GM23338 (cell line): ENCODE data around the gene PSORS1C1. TPM values are rescaled to one million over a fixed set of nuclear protein-coding genes. Genes with fewer than 3 reads are reported as not detected.

Experiments
- ATAC-seq: fragments of 200-7000 bp; cut with Tn5 transposase; 3 replicates; pipeline ENCODE4 v1.9.1; 2020
- DNase-seq: peaks from one replicate; pipeline ENCODE4 v3.0.0-alpha.2; 2015; ENCODE audit warnings: low spot score
- H2AFZ ChIP-seq: fragments of 200-600 bp; sonication (generic); 2 replicates; pipeline ENCODE4 v1.8.0; 2016; ENCODE audit warnings: antibody characterized with exemption, mild to moderate bottlenecking, moderate library complexity
- H3F3A ChIP-seq: fragments of 200-600 bp; sonication (generic); replicated peaks from 2 replicates; pipeline ENCODE4 v1.8.0; 2017; ENCODE audit warnings: antibody characterized with exemption, mixed run types, low read depth
- H3K27ac ChIP-seq: fragments of 200-600 bp; sonication (generic); 2 replicates; pipeline ENCODE4 v1.6.1; 2016; ENCODE audit warnings: low read depth
- H3K27me3 ChIP-seq: fragments of 200-600 bp; sonication (generic); 2 replicates; pipeline ENCODE4 v1.8.0; 2016; ENCODE audit warnings: mild to moderate bottlenecking, mixed run types, moderate library complexity; ENCODE audit not compliant: insufficient read depth
- H3K36me3 ChIP-seq: fragments of 200-600 bp; sonication (generic); 2 replicates; pipeline ENCODE4 v1.8.0; 2016; ENCODE audit warnings: mild to moderate bottlenecking; ENCODE audit not compliant: insufficient read depth
- H3K4me1 ChIP-seq: fragments of 200-600 bp; sonication (generic); 2 replicates; pipeline ENCODE4 v1.8.0; 2016; ENCODE audit warnings: mild to moderate bottlenecking, moderate library complexity; ENCODE audit not compliant: insufficient read depth
- H3K4me2 ChIP-seq: fragments of 200-600 bp; sonication (generic); 2 replicates; pipeline ENCODE4 v1.7.1; 2017; ENCODE audit warnings: mixed run types
- H3K4me3 ChIP-seq: fragments of 200-600 bp; sonication (generic); 2 replicates; pipeline ENCODE4 v1.6.1; 2016; ENCODE audit warnings: mixed run types
- H3K79me2 ChIP-seq: fragments of 200-600 bp; sonication (generic); replicated peaks from 2 replicates; pipeline ENCODE4 v1.8.0; 2017; ENCODE audit warnings: mild to moderate bottlenecking; ENCODE audit not compliant: insufficient read depth
- H3K9me2 ChIP-seq: fragments of 200-600 bp; sonication (generic); 2 replicates; pipeline ENCODE4 v1.8.0; 2017; ENCODE audit not compliant: insufficient read depth
- H4K20me1 ChIP-seq: fragments of 200-600 bp; sonication (generic); replicated peaks from 2 replicates; pipeline ENCODE4 v1.8.0; 2017; ENCODE audit warnings: mild to moderate bottlenecking; ENCODE audit not compliant: insufficient read depth
- H3K27ac Mint-ChIP-seq: 2 replicates; pipeline ENCODE4 v1.8.0; 2020; ENCODE audit warnings: inconsistent platforms, mild to moderate bottlenecking, moderate library complexity, mixed read lengths
- H3K27me3 Mint-ChIP-seq: 3 replicates; pipeline ENCODE4 v1.8.0; 2022; ENCODE audit warnings: low read depth, mild to moderate bottlenecking, moderate library complexity, mixed read lengths, inconsistent platforms; ENCODE audit not compliant: insufficient read depth, poor library complexity
- H3K36me3 Mint-ChIP-seq: 3 replicates; pipeline ENCODE4 v1.8.0; 2021; ENCODE audit warnings: low read depth, mild to moderate bottlenecking, inconsistent platforms, moderate library complexity, mixed read lengths
- H3K4me1 Mint-ChIP-seq: 3 replicates; pipeline ENCODE4 v1.8.0; 2020; ENCODE audit warnings: mild to moderate bottlenecking, inconsistent platforms, mixed read lengths
- H3K4me3 Mint-ChIP-seq: 3 replicates; pipeline ENCODE4 v1.8.0; 2021; ENCODE audit warnings: moderate library complexity, mild to moderate bottlenecking, inconsistent platforms, mixed read lengths
- H3K9me3 Mint-ChIP-seq: 3 replicates; pipeline ENCODE4 v1.8.0; 2020; ENCODE audit warnings: moderate library complexity, mild to moderate bottlenecking, inconsistent platforms, mixed read lengths
- CTCF ChIP-seq, 2 experiments: fragments of 200-600 bp in 1 of 2; sonication (generic) in 1 of 2; conservative IDR thresholded peaks; 2 replicates each; pipeline versions ENCODE4 v1.5.1 to v1.6.1; 2016 to 2017; ENCODE audit warnings: antibody characterized with exemption in 2 of 2, low read depth in 2 of 2, mild to moderate bottlenecking in 2 of 2, moderate library complexity in 1 of 2
- REST ChIP-seq: IDR thresholded peaks from one replicate; pipeline ENCODE4 v1.6.1; 2018; ENCODE audit warnings: antibody characterized with exemption; ENCODE audit not compliant: unreplicated experiment
- ZNF331 ChIP-seq: fragments of 250-450 bp; sonication (Bioruptor Pico); IDR thresholded peaks from 2 replicates; pipeline ENCODE4 v1.5.0; 2020; ENCODE audit warnings: low read depth, mild to moderate bottlenecking, moderate library complexity
- polyA plus RNA-seq: library from polyadenylated mRNA; unstranded; fragments of >200 nt; fragmentation: Nextera tagmentation; extraction: Ambion mirVana; gene quantifications from 2 replicates; pipeline ENCODE4 v1.2.1, GENCODE V29; 2016
- total RNA-seq: library from RNA; depleted of rRNA; stranded (reverse); fragments of >200 nt; shearing (Covaris generic); gene quantifications from 2 replicates; pipeline ENCODE4 v1.2.3, GENCODE V29; 2014
- TF ChIP-seq, protein P1 (sequence below): fragments of 250-450 bp; sonication (Bioruptor Pico); IDR thresholded peaks from 2 replicates; pipeline ENCODE4 v1.5.0; 2020; ENCODE audit warnings: mild to moderate bottlenecking, moderate library complexity

The PSORS1C1 gene
- total and polyA plus RNA-seq, 2 experiments from 2014 or later, result not detected

DNA sequence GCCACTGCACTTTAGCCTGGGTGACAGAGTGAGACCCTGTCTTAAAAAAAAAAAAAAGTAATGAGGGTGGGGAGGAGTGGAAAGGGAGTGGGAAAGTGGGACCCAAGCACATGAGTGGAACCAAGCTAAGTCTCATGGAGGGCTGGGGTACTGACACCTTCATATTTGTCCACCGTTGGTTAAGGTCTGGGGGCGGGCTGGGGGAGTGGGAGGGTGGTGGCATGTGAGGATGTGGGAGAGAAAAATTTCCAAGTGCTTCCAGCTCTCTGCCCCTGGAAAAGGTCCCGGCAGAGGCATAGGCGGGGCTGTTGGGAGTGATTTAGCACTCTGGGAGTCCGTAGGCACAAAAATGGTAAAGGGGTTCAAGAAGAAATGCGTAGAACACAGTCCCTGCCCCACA lies 18.2 kb downstream of the PSORS1C1 start:
- Histone ChIP-seq H3K4me2 (no peak overlapping the region), H3F3A (0 out of 2 replicates have a peak, but pooled peaks cover under 1% of the 10 kb centered on the region), H3K79me2 (no peaks in the 10 kb centered on the region), H2AFZ (no peak overlapping the region), H3K36me3 (no peaks in the 10 kb centered on the region), H3K27ac (no peak overlapping the region), H3K4me1 (0 out of 2 replicates have a peak, but pooled peaks cover 4% of the 10 kb centered on the region), H3K4me3 (no peak overlapping the region), H3K9me2 (no peaks in the 10 kb centered on the region), H3K27me3 (no peaks in the 10 kb centered on the region), H4K20me1 (no peaks in the 10 kb centered on the region)
- TF ChIP-seq, protein P1, sequence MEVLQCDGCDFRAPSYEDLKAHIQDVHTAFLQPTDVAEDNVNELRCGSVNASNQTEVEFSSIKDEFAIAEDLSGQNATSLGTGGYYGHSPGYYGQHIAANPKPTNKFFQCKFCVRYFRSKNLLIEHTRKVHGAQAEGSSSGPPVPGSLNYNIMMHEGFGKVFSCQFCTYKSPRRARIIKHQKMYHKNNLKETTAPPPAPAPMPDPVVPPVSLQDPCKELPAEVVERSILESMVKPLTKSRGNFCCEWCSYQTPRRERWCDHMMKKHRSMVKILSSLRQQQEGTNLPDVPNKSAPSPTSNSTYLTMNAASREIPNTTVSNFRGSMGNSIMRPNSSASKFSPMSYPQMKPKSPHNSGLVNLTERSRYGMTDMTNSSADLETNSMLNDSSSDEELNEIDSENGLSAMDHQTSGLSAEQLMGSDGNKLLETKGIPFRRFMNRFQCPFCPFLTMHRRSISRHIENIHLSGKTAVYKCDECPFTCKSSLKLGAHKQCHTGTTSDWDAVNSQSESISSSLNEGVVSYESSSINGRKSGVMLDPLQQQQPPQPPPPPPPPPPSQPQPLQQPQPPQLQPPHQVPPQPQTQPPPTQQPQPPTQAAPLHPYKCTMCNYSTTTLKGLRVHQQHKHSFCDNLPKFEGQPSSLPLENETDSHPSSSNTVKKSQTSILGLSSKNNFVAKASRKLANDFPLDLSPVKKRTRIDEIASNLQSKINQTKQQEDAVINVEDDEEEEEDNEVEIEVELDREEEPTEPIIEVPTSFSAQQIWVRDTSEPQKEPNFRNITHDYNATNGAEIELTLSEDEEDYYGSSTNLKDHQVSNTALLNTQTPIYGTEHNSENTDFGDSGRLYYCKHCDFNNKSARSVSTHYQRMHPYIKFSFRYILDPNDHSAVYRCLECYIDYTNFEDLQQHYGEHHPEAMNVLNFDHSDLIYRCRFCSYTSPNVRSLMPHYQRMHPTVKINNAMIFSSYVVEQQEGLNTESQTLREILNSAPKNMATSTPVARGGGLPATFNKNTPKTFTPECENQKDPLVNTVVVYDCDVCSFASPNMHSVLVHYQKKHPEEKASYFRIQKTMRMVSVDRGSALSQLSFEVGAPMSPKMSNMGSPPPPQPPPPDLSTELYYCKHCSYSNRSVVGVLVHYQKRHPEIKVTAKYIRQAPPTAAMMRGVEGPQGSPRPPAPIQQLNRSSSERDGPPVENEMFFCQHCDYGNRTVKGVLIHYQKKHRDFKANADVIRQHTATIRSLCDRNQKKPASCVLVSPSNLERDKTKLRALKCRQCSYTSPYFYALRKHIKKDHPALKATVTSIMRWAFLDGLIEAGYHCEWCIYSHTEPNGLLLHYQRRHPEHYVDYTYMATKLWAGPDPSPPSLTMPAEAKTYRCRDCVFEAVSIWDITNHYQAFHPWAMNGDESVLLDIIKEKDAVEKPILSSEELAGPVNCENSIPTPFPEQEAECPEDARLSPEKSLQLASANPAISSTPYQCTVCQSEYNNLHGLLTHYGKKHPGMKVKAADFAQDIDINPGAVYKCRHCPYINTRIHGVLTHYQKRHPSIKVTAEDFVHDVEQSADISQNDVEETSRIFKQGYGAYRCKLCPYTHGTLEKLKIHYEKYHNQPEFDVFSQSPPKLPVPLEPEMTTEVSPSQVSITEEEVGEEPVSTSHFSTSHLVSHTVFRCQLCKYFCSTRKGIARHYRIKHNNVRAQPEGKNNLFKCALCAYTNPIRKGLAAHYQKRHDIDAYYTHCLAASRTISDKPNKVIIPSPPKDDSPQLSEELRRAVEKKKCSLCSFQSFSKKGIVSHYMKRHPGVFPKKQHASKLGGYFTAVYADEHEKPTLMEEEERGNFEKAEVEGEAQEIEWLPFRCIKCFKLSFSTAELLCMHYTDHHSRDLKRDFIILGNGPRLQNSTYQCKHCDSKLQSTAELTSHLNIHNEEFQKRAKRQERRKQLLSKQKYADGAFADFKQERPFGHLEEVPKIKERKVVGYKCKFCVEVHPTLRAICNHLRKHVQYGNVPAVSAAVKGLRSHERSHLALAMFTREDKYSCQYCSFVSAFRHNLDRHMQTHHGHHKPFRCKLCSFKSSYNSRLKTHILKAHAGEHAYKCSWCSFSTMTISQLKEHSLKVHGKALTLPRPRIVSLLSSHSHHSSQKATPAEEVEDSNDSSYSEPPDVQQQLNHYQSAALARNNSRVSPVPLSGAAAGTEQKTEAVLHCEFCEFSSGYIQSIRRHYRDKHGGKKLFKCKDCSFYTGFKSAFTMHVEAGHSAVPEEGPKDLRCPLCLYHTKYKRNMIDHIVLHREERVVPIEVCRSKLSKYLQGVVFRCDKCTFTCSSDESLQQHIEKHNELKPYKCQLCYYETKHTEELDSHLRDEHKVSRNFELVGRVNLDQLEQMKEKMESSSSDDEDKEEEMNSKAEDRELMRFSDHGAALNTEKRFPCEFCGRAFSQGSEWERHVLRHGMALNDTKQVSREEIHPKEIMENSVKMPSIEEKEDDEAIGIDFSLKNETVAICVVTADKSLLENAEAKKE (CRISPR knock-in tag), result no peak
- no peak for TF ChIP-seq ZNF331 (CRISPR knock-in tag)
- TF ChIP-seq REST, result no peak
- no peak for TF ChIP-seq CTCF (conservative IDR thresholded peaks at IDR 0.05; ENCODE audit: low read depth in 2 of 2)
- DNase-seq, result no peak
- Mint-ChIP-seq H3K36me3 (0 out of 3 replicates have a peak, but pooled peaks cover 3% of the 10 kb centered on the region), H3K27ac (no peak overlapping the region), H3K4me1 (peaks cover 17% of the 10 kb centered on the region), H3K27me3 (no peaks in the 10 kb centered on the region), H3K9me3 (peaks cover 4% of the 10 kb centered on the region; the same call in 2 of the 3 replicates), H3K4me3 (no peak overlapping the region)
- ATAC-seq, result no peak
